Measurements from ENCODE around the gene NF1. TPM values are rescaled to one million over a fixed set of nuclear protein-coding genes. Genes with fewer than 3 reads are reported as not detected.
"Not testable (repeated sequence)": the region's sequence is repeated elsewhere in the genome, so short reads cannot be mapped to it uniquely, and the experiment has no call there.

NF1 gene, protein sequence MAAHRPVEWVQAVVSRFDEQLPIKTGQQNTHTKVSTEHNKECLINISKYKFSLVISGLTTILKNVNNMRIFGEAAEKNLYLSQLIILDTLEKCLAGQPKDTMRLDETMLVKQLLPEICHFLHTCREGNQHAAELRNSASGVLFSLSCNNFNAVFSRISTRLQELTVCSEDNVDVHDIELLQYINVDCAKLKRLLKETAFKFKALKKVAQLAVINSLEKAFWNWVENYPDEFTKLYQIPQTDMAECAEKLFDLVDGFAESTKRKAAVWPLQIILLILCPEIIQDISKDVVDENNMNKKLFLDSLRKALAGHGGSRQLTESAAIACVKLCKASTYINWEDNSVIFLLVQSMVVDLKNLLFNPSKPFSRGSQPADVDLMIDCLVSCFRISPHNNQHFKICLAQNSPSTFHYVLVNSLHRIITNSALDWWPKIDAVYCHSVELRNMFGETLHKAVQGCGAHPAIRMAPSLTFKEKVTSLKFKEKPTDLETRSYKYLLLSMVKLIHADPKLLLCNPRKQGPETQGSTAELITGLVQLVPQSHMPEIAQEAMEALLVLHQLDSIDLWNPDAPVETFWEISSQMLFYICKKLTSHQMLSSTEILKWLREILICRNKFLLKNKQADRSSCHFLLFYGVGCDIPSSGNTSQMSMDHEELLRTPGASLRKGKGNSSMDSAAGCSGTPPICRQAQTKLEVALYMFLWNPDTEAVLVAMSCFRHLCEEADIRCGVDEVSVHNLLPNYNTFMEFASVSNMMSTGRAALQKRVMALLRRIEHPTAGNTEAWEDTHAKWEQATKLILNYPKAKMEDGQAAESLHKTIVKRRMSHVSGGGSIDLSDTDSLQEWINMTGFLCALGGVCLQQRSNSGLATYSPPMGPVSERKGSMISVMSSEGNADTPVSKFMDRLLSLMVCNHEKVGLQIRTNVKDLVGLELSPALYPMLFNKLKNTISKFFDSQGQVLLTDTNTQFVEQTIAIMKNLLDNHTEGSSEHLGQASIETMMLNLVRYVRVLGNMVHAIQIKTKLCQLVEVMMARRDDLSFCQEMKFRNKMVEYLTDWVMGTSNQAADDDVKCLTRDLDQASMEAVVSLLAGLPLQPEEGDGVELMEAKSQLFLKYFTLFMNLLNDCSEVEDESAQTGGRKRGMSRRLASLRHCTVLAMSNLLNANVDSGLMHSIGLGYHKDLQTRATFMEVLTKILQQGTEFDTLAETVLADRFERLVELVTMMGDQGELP (N-terminal part only)
- 30.0 and 31.5 TPM in 2 replicates for total RNA-seq

DNA sequence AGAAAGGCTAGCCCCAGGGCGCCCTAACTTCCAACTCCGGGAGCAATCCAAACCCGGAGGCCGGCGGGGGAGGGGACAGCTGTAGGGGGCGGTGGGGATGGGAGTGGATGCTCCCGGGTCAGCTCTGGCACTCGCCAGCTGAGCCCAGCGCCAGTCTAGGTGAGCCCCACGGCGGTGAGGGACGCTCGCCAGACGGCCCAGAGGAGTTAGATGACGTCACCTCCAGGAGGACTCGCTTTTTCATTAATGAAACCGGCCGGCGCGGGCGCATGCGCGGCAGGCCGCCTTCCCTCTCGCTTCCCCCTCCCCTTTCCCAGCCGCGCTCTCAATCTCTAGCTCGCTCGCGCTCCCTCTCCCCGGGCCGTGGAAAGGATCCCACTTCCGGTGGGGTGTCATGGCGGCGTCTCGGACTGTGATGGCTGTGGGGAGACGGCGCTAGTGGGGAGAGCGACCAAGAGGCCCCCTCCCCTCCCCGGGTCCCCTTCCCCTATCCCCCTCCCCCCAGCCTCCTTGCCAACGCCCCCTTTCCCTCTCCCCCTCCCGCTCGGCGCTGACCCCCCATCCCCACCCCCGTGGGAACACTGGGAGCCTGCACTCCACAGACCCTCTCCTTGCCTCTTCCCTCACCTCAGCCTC, at the start of gene NF1:
TSS of gene NF1 (plus strand) at position 378 of the 636 bp plus-strand sequence. CDS start 333 bp downstream, outside the sequence.
- Mint-ChIP-seq H3K4me3 (peak within 1 kb of the TSS; percentile 97), H3K27me3 (ENCODE audit: insufficient read depth) (peaks cover under 1% of the 10 kb centered on the region), H3K4me1 (ENCODE audit: low read depth) (peaks cover 14% of the 10 kb centered on the region), H3K27ac (peak within 1 kb of the TSS; percentile 72), H3K9me3 (no peaks in the 10 kb centered on the region), H3K36me3 (ENCODE audit: low read depth) (no peaks in the 10 kb centered on the region)
- intact Hi-C loops (cut with micrococcal nuclease) = loop anchor here (2.0 to 10.0 kb wide), 5 partner anchors 86 to 280 kb away; partner anchors contain the start of genes EVI2B and TEFM
- DNase-seq (ENCODE audit: low spot score) = peak; percentile 78

DNA sequence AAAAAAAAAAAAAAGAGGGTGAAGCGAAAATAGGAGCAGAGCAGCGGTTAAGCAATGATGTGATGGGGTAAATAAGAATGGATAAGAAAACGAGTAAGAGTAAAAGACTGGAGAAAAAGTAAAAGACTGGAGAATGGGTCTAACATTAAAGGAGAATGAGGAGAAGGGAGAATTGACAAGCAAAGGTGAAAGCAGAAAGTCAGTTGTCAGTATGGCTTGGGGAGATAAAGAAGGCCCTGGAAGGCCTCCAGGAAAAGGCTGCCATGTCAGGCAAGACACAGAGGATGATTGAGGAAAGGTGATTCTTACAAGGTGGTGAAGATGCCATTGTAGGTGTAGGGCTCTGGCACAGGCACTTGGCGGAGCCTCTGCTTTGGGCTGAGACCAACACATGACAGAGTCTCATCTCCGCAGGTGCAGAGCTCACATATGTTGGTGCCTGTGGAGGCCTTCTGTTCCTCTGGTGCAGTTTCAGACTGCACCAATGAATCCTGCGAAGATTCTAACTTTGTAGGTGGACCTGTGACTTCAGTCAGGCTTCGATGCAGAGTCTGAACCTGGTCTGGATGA, 47.8 kb upstream of the NF1 start:
- intact Hi-C loops (cut with micrococcal nuclease); H3K4me3 Mint-ChIP-seq; H3K9me3 Mint-ChIP-seq; H3K27ac Mint-ChIP-seq; H3K4me1 Mint-ChIP-seq (ENCODE audit: low read depth); H3K36me3 Mint-ChIP-seq (ENCODE audit: low read depth); DNase-seq (ENCODE audit: low spot score); H3K27me3 Mint-ChIP-seq (ENCODE audit: insufficient read depth): not testable (repeated sequence)

DNA sequence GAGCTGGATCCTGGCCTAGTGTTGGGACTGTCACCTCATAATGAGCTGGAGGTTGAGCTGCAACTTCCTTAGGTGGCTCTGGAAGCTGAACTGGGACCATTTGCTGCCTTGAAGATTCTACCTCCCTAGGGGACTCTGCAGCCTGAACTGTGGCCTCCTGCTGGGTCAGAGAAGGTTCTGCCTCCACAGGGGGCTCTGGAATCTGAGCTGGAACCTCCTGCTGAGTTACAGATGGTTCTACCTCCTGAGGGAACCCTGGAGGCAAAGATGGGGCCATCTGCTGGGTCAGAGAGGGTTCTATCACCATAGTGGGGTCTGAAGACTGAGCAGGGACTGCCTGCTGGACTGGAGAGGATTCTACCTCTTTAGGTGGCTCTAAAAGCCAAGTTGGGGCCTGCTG, 46.6 kb upstream of the NF1 start:
- DNase-seq (ENCODE audit: low spot score) = no peak
- Mint-ChIP-seq H3K27ac (no peak overlapping the region), H3K9me3 (peaks cover 3% of the 10 kb centered on the region), H3K36me3 (ENCODE audit: low read depth) (no peaks in the 10 kb centered on the region), H3K4me3 (no peak overlapping the region), H3K4me1 (ENCODE audit: low read depth) (peaks cover 20% of the 10 kb centered on the region), H3K27me3 (ENCODE audit: insufficient read depth) (no peaks in the 10 kb centered on the region)
- intact Hi-C loops (cut with micrococcal nuclease) = no loop called here

DNA sequence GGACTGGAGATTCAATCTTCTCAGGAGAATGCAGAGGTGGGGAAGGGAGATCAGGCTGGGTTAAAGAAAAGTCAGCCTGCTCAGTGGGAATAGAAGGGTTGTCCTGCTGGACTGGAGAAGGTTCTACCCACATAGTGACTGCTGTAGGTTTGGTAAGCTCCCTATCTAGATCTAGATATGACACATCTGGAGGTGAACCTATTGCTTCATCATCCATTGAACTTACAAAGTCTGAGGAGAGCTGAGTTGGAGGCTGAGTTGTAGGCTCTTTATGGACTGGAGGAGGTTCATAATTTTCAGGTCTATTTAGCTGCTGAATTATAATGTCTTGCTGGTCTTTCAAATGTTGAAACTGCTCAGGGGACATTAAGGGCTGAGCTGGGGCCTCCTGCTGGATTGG, 46.0 kb upstream of the NF1 start:
- peaks cover 20% of the 10 kb centered on the region for H3K4me1 Mint-ChIP-seq (ENCODE audit: low read depth)
- no peaks in the 10 kb centered on the region for H3K27me3 Mint-ChIP-seq (ENCODE audit: insufficient read depth)
- intact Hi-C loops (cut with micrococcal nuclease) = no loop called here
- DNase-seq (ENCODE audit: low spot score) = no peak
- no peak overlapping the region for H3K4me3 Mint-ChIP-seq
- H3K9me3 Mint-ChIP-seq = peaks cover 3% of the 10 kb centered on the region
- no peaks in the 10 kb centered on the region for H3K36me3 Mint-ChIP-seq (ENCODE audit: low read depth)
- no peak overlapping the region for H3K27ac Mint-ChIP-seq

DNA sequence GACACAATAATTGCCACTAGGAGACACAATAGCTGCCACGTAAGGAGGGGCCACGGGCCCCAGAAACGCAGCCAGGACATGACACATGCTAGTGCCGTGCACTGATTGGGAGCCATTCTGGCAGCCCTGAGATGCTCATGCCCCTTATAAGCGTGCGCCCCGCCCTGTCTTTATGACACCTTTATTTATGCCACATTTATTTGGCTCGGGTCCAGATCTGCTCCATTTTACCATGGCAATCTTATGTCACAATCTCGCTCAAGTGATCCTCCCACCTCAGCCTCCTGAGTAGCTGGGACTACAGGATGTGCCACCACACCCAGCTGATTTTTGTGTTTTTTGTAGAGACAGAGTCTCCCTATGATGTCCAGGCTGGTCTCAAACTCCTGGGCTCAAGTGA, 43.8 kb upstream of the NF1 start:
- Mint-ChIP-seq H3K4me3 (no peak overlapping the region), H3K27ac (no peak overlapping the region), H3K27me3 (ENCODE audit: insufficient read depth) (peaks cover 1% of the 10 kb centered on the region), H3K36me3 (ENCODE audit: low read depth) (no peaks in the 10 kb centered on the region), H3K9me3 (peaks cover 3% of the 10 kb centered on the region), H3K4me1 (ENCODE audit: low read depth) (peaks cover 20% of the 10 kb centered on the region)
- intact Hi-C loops (cut with micrococcal nuclease) = no loop called here
- DNase-seq (ENCODE audit: low spot score) = no peak

DNA sequence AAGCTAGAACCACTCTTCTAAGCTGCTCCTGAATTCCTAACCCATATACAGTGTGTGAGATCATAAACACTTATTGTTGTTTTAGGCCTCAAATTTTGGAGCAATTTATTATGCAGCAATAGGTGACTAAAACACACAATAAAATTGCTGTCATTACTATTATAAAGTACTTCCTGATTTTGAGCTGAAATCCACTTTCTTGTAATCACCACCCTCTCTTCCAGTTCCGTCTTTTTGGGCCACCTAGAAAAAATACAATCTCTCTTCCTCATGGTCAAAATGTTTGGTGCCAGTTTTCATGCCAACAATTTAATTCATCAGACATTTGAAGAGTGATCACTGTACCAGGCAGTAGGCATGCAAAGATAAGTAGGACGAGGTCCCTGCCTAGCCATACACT, 43.3 kb upstream of the NF1 start:
- Mint-ChIP-seq H3K27me3 (ENCODE audit: insufficient read depth) (peaks cover 1% of the 10 kb centered on the region), H3K9me3 (peaks cover 3% of the 10 kb centered on the region), H3K4me1 (ENCODE audit: low read depth) (peaks cover 20% of the 10 kb centered on the region), H3K36me3 (ENCODE audit: low read depth) (no peaks in the 10 kb centered on the region), H3K27ac (no peak overlapping the region), H3K4me3 (no peak overlapping the region)
- no peak for DNase-seq (ENCODE audit: low spot score)
- intact Hi-C loops (cut with micrococcal nuclease) = no loop called here

DNA sequence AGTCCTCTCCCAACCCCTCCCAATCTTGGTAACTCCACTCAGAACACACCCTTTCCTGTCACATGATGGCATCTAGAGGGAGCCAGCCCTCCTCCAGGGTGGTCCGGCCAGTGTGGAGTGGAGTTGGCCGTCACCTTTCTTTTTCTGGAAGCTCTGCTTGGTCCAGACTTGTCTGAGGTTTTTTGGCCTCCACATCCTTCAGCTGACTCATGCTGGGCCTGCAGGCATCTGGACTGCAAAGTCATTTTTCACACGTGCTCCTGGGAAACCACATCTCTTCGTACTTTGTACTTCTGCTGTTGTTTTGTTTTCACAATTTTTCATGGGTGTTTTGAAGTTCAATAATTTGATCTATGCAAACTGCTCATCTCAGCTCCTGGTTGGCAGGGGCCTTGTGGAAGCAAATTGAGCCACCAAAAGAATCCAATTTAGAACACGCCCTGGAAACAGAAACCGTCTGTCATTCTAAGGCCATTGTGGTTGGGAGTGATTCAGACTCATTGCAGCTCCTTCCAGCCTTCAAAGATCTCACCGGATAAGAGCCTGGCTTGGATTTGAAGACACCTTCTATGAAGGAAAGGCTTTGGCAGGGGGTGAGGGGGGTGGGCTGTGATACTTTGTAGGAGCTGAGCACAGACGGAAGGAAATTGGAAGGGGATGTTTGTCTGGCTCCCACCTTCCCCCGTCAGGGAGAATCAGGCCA, 42.4 kb upstream of the NF1 start:
- Mint-ChIP-seq H3K27me3 (ENCODE audit: insufficient read depth) (peaks cover 1% of the 10 kb centered on the region), H3K9me3 (peaks cover 3% of the 10 kb centered on the region), H3K4me3 (no peak overlapping the region), H3K27ac (no peak overlapping the region), H3K36me3 (ENCODE audit: low read depth) (no peaks in the 10 kb centered on the region), H3K4me1 (ENCODE audit: low read depth) (peaks cover 20% of the 10 kb centered on the region)
- no peak for DNase-seq (ENCODE audit: low spot score)
- intact Hi-C loops (cut with micrococcal nuclease) = no loop called here

DNA sequence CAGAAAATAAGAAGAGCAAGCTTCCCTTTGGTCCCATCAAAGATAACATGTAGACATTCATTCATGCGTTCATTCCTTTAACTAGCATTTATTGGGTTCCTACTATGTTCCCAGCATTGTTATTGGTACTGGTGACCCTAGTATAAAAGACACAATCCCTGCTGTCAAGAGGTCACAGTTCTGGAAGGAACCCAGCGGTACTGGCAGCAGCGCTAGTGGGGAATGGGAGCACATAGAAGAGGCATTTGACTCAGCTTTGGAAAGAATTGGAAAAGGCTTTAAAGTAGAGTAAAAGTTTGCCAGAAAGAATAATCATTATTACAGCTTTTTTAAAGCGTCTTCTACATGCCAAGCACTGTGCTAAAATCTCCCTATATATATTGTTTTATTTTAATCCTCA, 41.7 kb upstream of the NF1 start:
- no peak overlapping the region for H3K4me3 Mint-ChIP-seq
- H3K36me3 Mint-ChIP-seq (ENCODE audit: low read depth) = no peaks in the 10 kb centered on the region
- H3K9me3 Mint-ChIP-seq = peaks cover 3% of the 10 kb centered on the region
- peaks cover 1% of the 10 kb centered on the region for H3K27me3 Mint-ChIP-seq (ENCODE audit: insufficient read depth)
- DNase-seq (ENCODE audit: low spot score) = no peak
- peaks cover 20% of the 10 kb centered on the region for H3K4me1 Mint-ChIP-seq (ENCODE audit: low read depth)
- no peak overlapping the region for H3K27ac Mint-ChIP-seq
- intact Hi-C loops (cut with micrococcal nuclease) = no loop called here

DNA sequence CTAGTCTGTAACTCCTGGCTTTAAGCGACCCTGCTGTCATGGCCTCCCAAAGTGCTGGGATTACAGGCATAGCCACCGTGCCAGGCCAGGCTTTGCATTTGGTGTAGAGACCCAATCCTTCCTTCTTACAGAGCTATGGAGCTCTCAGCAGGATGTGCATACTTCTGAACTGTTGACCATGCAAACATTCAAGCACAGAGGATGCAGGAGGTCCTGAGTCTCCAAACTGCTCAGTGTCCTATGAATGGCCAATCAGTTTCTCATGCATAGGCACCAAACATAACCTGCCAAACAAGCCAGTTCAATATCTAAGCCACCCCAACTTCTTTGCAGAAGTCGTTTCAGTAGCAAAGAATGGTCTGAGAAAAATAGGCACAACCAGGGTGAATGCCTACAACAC, 40.0 kb upstream of the NF1 start:
- Mint-ChIP-seq H3K36me3 (ENCODE audit: low read depth) (no peaks in the 10 kb centered on the region), H3K4me3 (no peak overlapping the region), H3K27me3 (ENCODE audit: insufficient read depth) (peaks cover 1% of the 10 kb centered on the region), H3K27ac (no peak overlapping the region), H3K9me3 (peaks cover 3% of the 10 kb centered on the region), H3K4me1 (ENCODE audit: low read depth) (peaks cover 20% of the 10 kb centered on the region)
- no peak for DNase-seq (ENCODE audit: low spot score)
- intact Hi-C loops (cut with micrococcal nuclease) = no loop called here

DNA sequence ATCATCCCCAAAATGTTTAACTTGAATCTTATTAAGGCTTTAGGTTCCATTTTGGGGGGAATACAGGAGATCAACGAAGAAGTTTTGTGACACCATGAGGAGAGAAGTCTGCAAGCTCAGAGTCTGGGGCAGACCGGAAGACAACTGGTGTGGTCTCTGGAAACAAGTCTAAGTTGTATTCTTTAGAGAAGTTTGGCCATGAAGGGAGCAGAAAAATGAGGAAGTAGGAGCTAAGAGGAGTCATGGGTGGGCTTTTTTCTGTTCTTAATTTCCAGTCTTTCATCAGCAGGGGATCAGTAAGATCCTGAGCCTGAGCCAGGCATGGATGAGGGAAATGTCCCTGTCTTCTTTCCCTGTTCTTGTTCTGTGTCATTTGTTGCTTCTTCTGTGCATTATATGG, 35.8 kb upstream of the NF1 start:
- intact Hi-C loops (cut with micrococcal nuclease) = no loop called here
- Mint-ChIP-seq H3K4me3 (no peak overlapping the region), H3K36me3 (ENCODE audit: low read depth) (no peaks in the 10 kb centered on the region), H3K27ac (no peak overlapping the region), H3K9me3 (no peaks in the 10 kb centered on the region), H3K27me3 (ENCODE audit: insufficient read depth) (peaks cover 1% of the 10 kb centered on the region), H3K4me1 (ENCODE audit: low read depth) (no peaks in the 10 kb centered on the region)
- no peak for DNase-seq (ENCODE audit: low spot score)

DNA sequence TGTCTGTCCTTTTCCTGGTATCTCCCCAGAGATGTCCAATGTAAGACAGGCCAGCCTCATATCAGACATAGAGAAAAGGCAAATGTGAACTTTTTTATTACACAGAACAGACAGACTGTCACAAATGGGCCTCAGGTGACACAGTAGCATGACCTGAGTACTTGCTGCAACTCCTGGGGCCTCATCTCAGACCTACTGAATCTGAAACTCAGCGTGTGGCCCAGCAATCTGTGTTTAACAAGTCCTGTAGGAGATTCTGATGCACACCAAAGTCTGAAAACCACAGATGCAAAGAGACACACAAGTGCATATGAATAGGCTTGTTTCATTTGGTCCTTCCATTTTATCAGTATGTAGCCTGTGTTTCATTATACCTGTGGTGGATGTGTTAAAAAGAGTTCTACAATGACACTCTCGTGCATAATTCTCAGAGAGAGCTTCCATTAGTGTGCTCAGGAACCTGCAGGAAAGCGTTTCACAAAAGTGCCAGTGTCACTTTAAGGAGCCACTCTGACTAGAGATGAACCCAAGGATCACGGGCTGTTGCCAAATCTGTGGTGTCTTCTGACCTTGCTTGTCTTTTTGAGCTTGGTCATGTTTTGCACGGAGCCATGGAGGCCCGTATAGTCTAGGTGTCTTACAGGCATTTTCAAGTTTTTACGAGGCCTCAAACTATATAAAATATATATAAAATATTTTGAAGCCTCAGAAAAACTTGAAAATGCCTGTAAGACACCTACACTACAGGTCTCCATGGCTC, 33.8 kb upstream of the NF1 start:
- H3K27me3 Mint-ChIP-seq (ENCODE audit: insufficient read depth) = no peaks in the 10 kb centered on the region
- H3K27ac Mint-ChIP-seq = no peak overlapping the region
- DNase-seq (ENCODE audit: low spot score) = no peak
- H3K9me3 Mint-ChIP-seq = no peaks in the 10 kb centered on the region
- H3K36me3 Mint-ChIP-seq (ENCODE audit: low read depth) = no peaks in the 10 kb centered on the region
- no peak overlapping the region for H3K4me3 Mint-ChIP-seq
- intact Hi-C loops (cut with micrococcal nuclease) = no loop called here
- no peaks in the 10 kb centered on the region for H3K4me1 Mint-ChIP-seq (ENCODE audit: low read depth)
